PC-9 (cell line): ENCODE measurements around the gene SPR.

ENCODE experiments used
- CTCF ChIP-seq: fragments of 200-600 bp; sonication (generic); conservative IDR thresholded peaks from 2 replicates; pipeline ENCODE4 v1.6.1; 2017; ENCODE audit warnings: mixed run types, antibody characterized with exemption, mild to moderate bottlenecking, moderate library complexity
- EZH2 ChIP-seq: fragments of 200-600 bp; sonication (generic); IDR thresholded peaks from 2 replicates; pipeline ENCODE4 v1.8.0; 2017; ENCODE audit warnings: antibody characterized with exemption, low read depth

DNA sequence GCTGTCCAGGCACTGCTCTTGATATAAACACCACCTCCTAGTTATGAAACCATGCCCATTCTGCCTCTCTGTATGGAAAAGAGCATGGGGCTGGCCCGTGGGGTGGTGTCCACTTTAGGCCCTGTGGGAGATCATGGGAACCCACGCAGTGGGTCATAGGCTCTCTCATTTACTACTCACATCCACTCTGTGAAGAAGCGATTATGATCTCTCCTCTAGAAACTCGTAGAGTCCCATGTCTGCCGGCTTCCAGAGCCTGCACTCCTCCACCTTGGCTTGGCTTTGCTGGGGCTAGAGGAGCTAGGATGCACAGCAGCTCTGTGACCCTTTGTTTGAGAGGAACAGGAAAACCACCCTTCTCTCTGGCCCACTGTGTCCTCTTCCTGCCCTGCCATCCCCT, 46.0 kb downstream of the SPR start:
- TF ChIP-seq EZH2 (no peak), CTCF (no peak)
